GM23248 (cell line): ENCODE results near the gene SLC46A2. TPM values are rescaled to one million over a fixed set of nuclear protein-coding genes. Genes with fewer than 3 reads are reported as not detected.
A peak's percentile ranks its signal among the peaks of the same experiment; 100 is the strongest.

Experiments used
- DNase-seq: peaks from one replicate; pipeline ENCODE4 v3.0.0-alpha.2; 2015
- H2AFZ ChIP-seq: fragments of 200-600 bp; sonication (generic); 2 replicates; pipeline ENCODE4 v1.6.1; 2016; ENCODE audit warnings: antibody characterized with exemption
- H3F3A ChIP-seq: fragments of 200-600 bp; sonication (generic); 2 replicates; pipeline ENCODE4 v1.6.1; 2016; ENCODE audit warnings: mild to moderate bottlenecking, antibody characterized with exemption, mixed run types; ENCODE audit not compliant: insufficient read depth
- H3K27ac ChIP-seq: fragments of 200-600 bp; sonication (generic); 2 replicates; pipeline ENCODE4 v1.5.1; 2016; ENCODE audit warnings: mild to moderate bottlenecking
- H3K27me3 ChIP-seq: fragments of 200-600 bp; sonication (generic); replicated peaks from 2 replicates; pipeline ENCODE4 v1.6.1; 2016; ENCODE audit warnings: mild to moderate bottlenecking; ENCODE audit not compliant: insufficient read depth
- H3K36me3 ChIP-seq: fragments of 200-600 bp; sonication (generic); 2 replicates; pipeline ENCODE4 v1.6.1; 2016; ENCODE audit warnings: low read depth, mild to moderate bottlenecking
- H3K4me1 ChIP-seq: fragments of 200-600 bp; sonication (generic); 2 replicates; pipeline ENCODE4 v1.6.1; 2016; ENCODE audit warnings: mild to moderate bottlenecking; ENCODE audit not compliant: insufficient read depth
- H3K4me2 ChIP-seq: fragments of 200-600 bp; sonication (generic); one replicate; pipeline ENCODE4 v1.6.1; 2016; ENCODE audit warnings: mild to moderate bottlenecking; ENCODE audit not compliant: unreplicated experiment
- H3K4me3 ChIP-seq: fragments of 200-600 bp; sonication (generic); 2 replicates; pipeline ENCODE4 v1.5.1; 2016; ENCODE audit warnings: mild to moderate bottlenecking
- H3K79me2 ChIP-seq: fragments of 200-600 bp; sonication (generic); 2 replicates; pipeline ENCODE4 v1.6.1; 2016; ENCODE audit warnings: mild to moderate bottlenecking; ENCODE audit not compliant: insufficient read depth
- H3K9ac ChIP-seq: fragments of 200-600 bp; sonication (generic); 2 replicates; pipeline ENCODE4 v1.6.1; 2016; ENCODE audit warnings: mild to moderate bottlenecking
- H3K9me2 ChIP-seq: fragments of 200-600 bp; sonication (generic); 2 replicates; pipeline ENCODE4 v1.6.1; 2016; ENCODE audit warnings: mixed run types, mild to moderate bottlenecking, moderate library complexity; ENCODE audit not compliant: insufficient read depth
- H3K9me3 ChIP-seq: fragments of 200-600 bp; sonication (generic); one replicate; pipeline ENCODE4 v1.6.1; 2017; ENCODE audit warnings: low read depth
- H4K20me1 ChIP-seq: fragments of 200-600 bp; sonication (generic); 2 replicates; pipeline ENCODE4 v1.6.0; 2016; ENCODE audit not compliant: insufficient read depth
- EZH2 ChIP-seq: fragments of 200-600 bp; sonication (generic); IDR thresholded peaks from 2 replicates; pipeline ENCODE4 v1.6.1; 2018; ENCODE audit warnings: antibody characterized with exemption, mild to moderate bottlenecking; ENCODE audit not compliant: insufficient read depth, poor library complexity, severe bottlenecking
- EZH2phosphoT487 ChIP-seq: fragments of 200-600 bp; sonication (generic); IDR thresholded peaks from 2 replicates; pipeline ENCODE4 v1.6.1; 2018; ENCODE audit warnings: antibody characterized with exemption, moderate library complexity, mild to moderate bottlenecking, low read depth; ENCODE audit not compliant: insufficient read depth
- WGBS, 2 experiments: methylation state at CpG; one replicate each; pipeline ENCODE4 v1.1.6; 2015 to 2017; ENCODE audit warnings: low lambda C conversion rate in 2 of 2, low coverage in 1 of 2; ENCODE audit errors: missing lambda C conversion rate in 2 of 2; 5-methylcytosine and 5-hydroxymethylcytosine counted together
- in situ Hi-C: fragments of 300-500 bp; cut with MboI; formaldehyde crosslinking; loops from 2 replicates; pipeline ENCODE4 v1.15.0; 2020
- polyA plus RNA-seq: library from polyadenylated mRNA; unstranded; fragments of >200 nt; fragmentation: Nextera tagmentation; extraction: Ambion mirVana; gene quantifications from 2 replicates; pipeline ENCODE4 v1.2.1, GENCODE V29; 2016
- total RNA-seq: library from RNA; depleted of rRNA; stranded (reverse); fragments of >200 nt; shearing (Covaris generic); gene quantifications from 2 replicates; pipeline ENCODE4 v1.2.3, GENCODE V29; 2014

The SLC46A2 gene
- total and polyA plus RNA-seq, 2 experiments from 2014 or later: not detected

DNA sequence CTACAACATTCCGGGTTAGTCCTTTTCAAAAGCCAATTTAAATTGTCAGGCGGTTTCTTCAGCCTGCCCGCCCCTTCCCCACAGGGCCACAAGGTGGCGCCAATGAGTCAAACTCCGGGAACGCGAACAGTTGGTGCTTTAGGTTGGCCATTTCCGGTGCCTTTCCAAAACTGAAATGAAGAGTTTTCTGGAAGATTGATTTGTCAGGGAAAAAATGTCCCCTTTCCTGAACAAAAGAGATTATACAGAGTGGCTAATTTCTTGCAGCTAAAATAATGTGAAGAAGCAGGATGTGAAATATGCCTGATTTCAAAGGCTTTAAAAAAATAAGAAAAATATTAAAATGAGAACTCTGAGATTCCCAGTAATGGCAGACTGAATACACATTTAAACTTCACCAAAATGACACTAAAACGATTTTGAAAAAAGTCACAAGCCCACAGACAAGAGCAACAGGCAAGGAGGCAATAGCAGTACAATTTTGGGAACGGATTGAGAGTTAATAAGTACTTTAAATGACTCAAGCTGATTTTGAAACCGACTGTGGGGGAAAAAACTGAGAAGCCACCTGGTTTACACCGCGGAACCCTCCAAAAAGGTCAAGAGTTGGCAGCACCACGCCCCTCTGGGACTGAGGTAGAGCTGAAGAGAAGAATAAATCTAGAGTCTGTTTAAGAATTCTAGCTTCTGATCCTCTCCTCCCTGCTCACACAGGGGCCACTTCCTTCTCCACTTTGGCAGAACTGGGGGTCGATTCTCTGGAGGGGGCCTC lies 45.7 kb downstream of the SLC46A2 start:
- Histone ChIP-seq H3K27me3 (no peaks in the 10 kb centered on the region), H3K4me1 (peaks cover 28% of the 10 kb centered on the region)
- in situ Hi-C loops: no loop called here

GRCh38 chr9:112842555-112842954 lies 48.1 kb downstream of the SLC46A2 start:
- H3K36me3 ChIP-seq: peaks cover 9% of the 10 kb centered on the region; the same call in 1 of the 2 replicates
- WGBS, 2 experiments: 98 to 100% methylated on average over 4 of the region's 4 CpGs
- no peak overlapping the region for H3K4me3 ChIP-seq
- no peak overlapping the region for H3K9ac ChIP-seq
- H3K4me2 ChIP-seq: no peak overlapping the region
- no peaks in the 10 kb centered on the region for H3K27me3 ChIP-seq
- in situ Hi-C loops: no loop called here
- peaks cover 24% of the 10 kb centered on the region for H3F3A ChIP-seq
- no peaks in the 10 kb centered on the region for H3K9me3 ChIP-seq
- no peaks in the 10 kb centered on the region for H4K20me1 ChIP-seq
- peaks cover 1% of the 10 kb centered on the region for H3K79me2 ChIP-seq
- H3K27ac ChIP-seq: no peak overlapping the region
- DNase-seq: no peak
- H3K9me2 ChIP-seq: no peaks in the 10 kb centered on the region
- H3K4me1 ChIP-seq: peaks cover 24% of the 10 kb centered on the region
- TF ChIP-seq EZH2phosphoT487: no peak
- no peak for TF ChIP-seq EZH2
- no peak overlapping the region for H2AFZ ChIP-seq

More for the DNA sequence above, 45.7 kb downstream of the SLC46A2 start:
- Histone ChIP-seq H3K4me2 (peak overlapping the region; percentile 29), H3K9ac (peak overlapping the region; percentile 19; the same call in 1 of the 2 replicates), H2AFZ (peak overlapping the region; percentile 39; the same call in 1 of the 2 replicates), H3F3A (peaks cover 24% of the 10 kb centered on the region), H3K79me2 (peaks cover 10% of the 10 kb centered on the region), H3K9me3 (no peaks in the 10 kb centered on the region), H3K36me3 (no peaks in the 10 kb centered on the region), H3K9me2 (no peaks in the 10 kb centered on the region), H4K20me1 (no peaks in the 10 kb centered on the region), H3K4me3 (no peak overlapping the region), H3K27ac (peak overlapping the region; percentile 27; the same call in 1 of the 2 replicates)
- TF ChIP-seq EZH2phosphoT487 (no peak), EZH2 (no peak)
- 37 to 39% methylated on average over 15 of the region's 15 CpGs for WGBS, 2 experiments
- peak; percentile 78 for DNase-seq

DNA sequence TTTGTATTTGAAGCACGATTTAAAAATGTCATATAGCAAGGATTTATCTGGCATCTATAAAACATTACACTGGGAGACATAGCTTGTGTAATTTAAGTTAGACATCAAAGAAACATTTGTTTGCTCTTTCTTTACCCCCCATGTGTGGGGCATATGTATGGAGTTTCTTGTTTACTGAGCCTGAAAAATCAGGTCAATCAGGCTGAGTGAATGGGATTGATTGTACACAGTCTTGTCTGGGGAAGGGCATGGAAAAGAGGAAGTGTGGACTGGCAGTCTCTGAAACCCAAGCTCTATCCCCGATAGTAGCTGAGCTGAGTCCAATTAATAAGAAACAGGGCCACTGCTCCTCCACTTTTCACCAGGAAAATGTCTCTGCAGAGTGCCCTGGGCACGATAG lies 49.4 kb downstream of the SLC46A2 start:
- Histone ChIP-seq H4K20me1 (no peaks in the 10 kb centered on the region), H3K4me2 (no peak overlapping the region), H3K36me3 (peaks cover 13% of the 10 kb centered on the region; the same call in 1 of the 2 replicates), H3K79me2 (no peaks in the 10 kb centered on the region; the same call in 1 of the 2 replicates), H3K9me3 (no peaks in the 10 kb centered on the region), H3K27me3 (no peaks in the 10 kb centered on the region), H3K9me2 (no peaks in the 10 kb centered on the region), H3F3A (peaks cover 21% of the 10 kb centered on the region), H3K4me1 (peaks cover 12% of the 10 kb centered on the region), H3K27ac (no peak overlapping the region), H3K4me3 (no peak overlapping the region), H2AFZ (no peak overlapping the region), H3K9ac (no peak overlapping the region)
- TF ChIP-seq EZH2 (no peak), EZH2phosphoT487 (no peak)
- 51 to 61% methylated on average over 3 of the region's 3 CpGs for WGBS, 2 experiments
- in situ Hi-C loops: no loop called here
- no peak for DNase-seq

DNA sequence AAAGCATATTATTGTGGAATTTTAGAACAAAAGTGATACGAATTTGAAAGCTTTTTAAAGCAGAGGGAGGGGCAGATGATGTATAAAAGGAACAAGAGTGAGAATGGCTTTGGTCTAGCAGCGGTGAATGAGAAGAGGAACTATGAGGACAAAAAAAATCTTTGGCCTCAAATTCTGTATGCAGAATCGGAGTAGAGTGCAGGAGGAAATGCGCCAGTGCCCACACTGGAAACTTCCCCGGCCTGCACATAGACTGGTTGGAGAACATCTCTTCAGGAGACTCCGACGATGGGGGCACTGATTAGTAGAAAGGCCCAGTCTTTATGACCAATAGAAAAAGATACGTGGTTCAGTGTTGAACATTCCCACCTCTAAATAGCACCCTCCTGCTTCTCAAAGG lies 51.3 kb downstream of the SLC46A2 start:
- WGBS, 2 experiments: 97 to 98% methylated on average over 8 of the region's 8 CpGs
- Histone ChIP-seq H3K9me3 (no peaks in the 10 kb centered on the region), H3K27me3 (no peaks in the 10 kb centered on the region), H2AFZ (no peak overlapping the region), H3K9me2 (no peaks in the 10 kb centered on the region), H3K36me3 (peaks cover 13% of the 10 kb centered on the region; the same call in 1 of the 2 replicates), H3K4me1 (no peaks in the 10 kb centered on the region), H3K27ac (no peak overlapping the region), H3K4me2 (no peak overlapping the region), H4K20me1 (no peaks in the 10 kb centered on the region), H3K4me3 (no peak overlapping the region), H3F3A (peaks cover 10% of the 10 kb centered on the region), H3K79me2 (no peaks in the 10 kb centered on the region; the same call in 1 of the 2 replicates), H3K9ac (no peak overlapping the region)
- in situ Hi-C loops: no loop called here
- TF ChIP-seq EZH2 (no peak), EZH2phosphoT487 (no peak)
- no peak for DNase-seq
